GM21723 (cell line): ENCODE data around the gene PRRX1.

Source experiments
- ATAC-seq: cut with Tn5 transposase; IDR thresholded peaks from one replicate; pipeline ENCODE4 v1.9.1; 2021; ENCODE audit warnings: mild to moderate bottlenecking, moderate library complexity; ENCODE audit not compliant: unreplicated experiment

The PRRX1 gene

GRCh38 chr1:170686291-170686690 lies 22.4 kb downstream of the PRRX1 start:
- ATAC-seq = no peak

GRCh38 chr1:170687621-170688020 lies 23.7 kb downstream of the PRRX1 start:
- ATAC-seq = no peak

GRCh38 chr1:170691258-170691657 lies 27.3 kb downstream of the PRRX1 start:
- no peak for ATAC-seq

GRCh38 chr1:170692866-170693575 lies 29.1 kb downstream of the PRRX1 start:
- no peak for ATAC-seq

GRCh38 chr1:170694172-170694926 lies 30.4 kb downstream of the PRRX1 start:
- ATAC-seq = no peak

- no peak for ATAC-seq
Measured at GRCh38 chr1:170695955-170696590, 32.1 kb downstream of the PRRX1 start.

- ATAC-seq = no peak
Measured at GRCh38 chr1:170696591-170697290, 32.8 kb downstream of the PRRX1 start.

GRCh38 chr1:170697316-170697715 lies 33.4 kb downstream of the PRRX1 start:
- no peak for ATAC-seq

- no peak for ATAC-seq
Measured at GRCh38 chr1:170698301-170699275, 34.7 kb downstream of the PRRX1 start.

- ATAC-seq = no peak
Measured at GRCh38 chr1:170699696-170700095, 35.8 kb downstream of the PRRX1 start.

- no peak for ATAC-seq
Measured at GRCh38 chr1:170700842-170701615, 37.1 kb downstream of the PRRX1 start.

GRCh38 chr1:170701962-170702361 lies 38.0 kb downstream of the PRRX1 start:
- no peak for ATAC-seq

- no peak for ATAC-seq
Measured at GRCh38 chr1:170703591-170703990, 39.7 kb downstream of the PRRX1 start.

GRCh38 chr1:170704256-170704655 lies 40.3 kb downstream of the PRRX1 start:
- no peak for ATAC-seq

- no peak for ATAC-seq
Measured at GRCh38 chr1:170705981-170706380, 42.0 kb downstream of the PRRX1 start.

GRCh38 chr1:170707117-170707516 lies 43.2 kb downstream of the PRRX1 start:
- ATAC-seq = no peak

- no peak for ATAC-seq
Measured at GRCh38 chr1:170707959-170708655, 44.2 kb downstream of the PRRX1 start.

GRCh38 chr1:170711682-170712081 lies 47.8 kb downstream of the PRRX1 start:
- ATAC-seq = no peak

GRCh38 chr1:170714163-170714562 lies 50.2 kb downstream of the PRRX1 start:
- ATAC-seq = no peak
